Measurements from ENCODE around the gene HSPB1. TPM values are rescaled to one million over a fixed set of nuclear protein-coding genes. Genes with fewer than 3 reads are reported as not detected.

Gene HSPB1
- total RNA-seq, 4 donors from 2014 or later, result 388 to 879 (median 551) TPM

DNA sequence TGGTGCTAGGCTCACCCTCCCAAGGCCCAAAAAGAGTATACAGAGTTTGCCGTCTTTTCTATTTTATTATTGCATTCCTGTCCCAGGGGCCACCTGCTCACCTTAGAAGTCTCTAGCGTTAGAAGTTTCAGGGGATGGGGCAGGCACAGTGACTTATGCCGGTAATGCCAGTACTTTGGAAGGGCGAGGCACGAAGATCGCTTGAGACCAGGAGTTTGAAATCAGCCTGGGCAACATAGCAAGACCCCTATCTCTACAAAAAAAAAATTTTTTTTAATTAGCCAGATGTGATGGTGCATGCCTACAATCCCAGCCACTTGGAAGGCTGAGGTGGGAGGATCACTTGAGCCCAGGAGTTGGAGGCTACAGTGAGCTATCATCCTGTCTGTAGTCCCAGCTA lies 30.3 kb upstream of the HSPB1 start:
- WGBS, 2 donors, result 90 to 94% methylated on average over 6 of the region's 6 CpGs
- Histone ChIP-seq H3K4me3 (replicated peaks in 1 of 3) (no peak overlapping the region), H3K27ac (no peak overlapping the region), H3K36me3 (no peaks in the 10 kb centered on the region), H3K9me3 (no peaks in the 10 kb centered on the region), H3K27me3 (peaks cover 4% of the 10 kb centered on the region), H3K4me1 (peaks cover 3 to 11% of the 10 kb centered on the region in 2 donors)
- TF ChIP-seq, protein P1, sequence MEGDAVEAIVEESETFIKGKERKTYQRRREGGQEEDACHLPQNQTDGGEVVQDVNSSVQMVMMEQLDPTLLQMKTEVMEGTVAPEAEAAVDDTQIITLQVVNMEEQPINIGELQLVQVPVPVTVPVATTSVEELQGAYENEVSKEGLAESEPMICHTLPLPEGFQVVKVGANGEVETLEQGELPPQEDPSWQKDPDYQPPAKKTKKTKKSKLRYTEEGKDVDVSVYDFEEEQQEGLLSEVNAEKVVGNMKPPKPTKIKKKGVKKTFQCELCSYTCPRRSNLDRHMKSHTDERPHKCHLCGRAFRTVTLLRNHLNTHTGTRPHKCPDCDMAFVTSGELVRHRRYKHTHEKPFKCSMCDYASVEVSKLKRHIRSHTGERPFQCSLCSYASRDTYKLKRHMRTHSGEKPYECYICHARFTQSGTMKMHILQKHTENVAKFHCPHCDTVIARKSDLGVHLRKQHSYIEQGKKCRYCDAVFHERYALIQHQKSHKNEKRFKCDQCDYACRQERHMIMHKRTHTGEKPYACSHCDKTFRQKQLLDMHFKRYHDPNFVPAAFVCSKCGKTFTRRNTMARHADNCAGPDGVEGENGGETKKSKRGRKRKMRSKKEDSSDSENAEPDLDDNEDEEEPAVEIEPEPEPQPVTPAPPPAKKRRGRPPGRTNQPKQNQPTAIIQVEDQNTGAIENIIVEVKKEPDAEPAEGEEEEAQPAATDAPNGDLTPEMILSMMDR (IDR thresholded peaks at IDR 0.05), result no peak
- no peak for TF ChIP-seq POLR2A (IDR thresholded peaks at IDR 0.05)
- intact Hi-C loops (cut with DNase I), result no loop called here
- DNase-seq, result no peak

DNA sequence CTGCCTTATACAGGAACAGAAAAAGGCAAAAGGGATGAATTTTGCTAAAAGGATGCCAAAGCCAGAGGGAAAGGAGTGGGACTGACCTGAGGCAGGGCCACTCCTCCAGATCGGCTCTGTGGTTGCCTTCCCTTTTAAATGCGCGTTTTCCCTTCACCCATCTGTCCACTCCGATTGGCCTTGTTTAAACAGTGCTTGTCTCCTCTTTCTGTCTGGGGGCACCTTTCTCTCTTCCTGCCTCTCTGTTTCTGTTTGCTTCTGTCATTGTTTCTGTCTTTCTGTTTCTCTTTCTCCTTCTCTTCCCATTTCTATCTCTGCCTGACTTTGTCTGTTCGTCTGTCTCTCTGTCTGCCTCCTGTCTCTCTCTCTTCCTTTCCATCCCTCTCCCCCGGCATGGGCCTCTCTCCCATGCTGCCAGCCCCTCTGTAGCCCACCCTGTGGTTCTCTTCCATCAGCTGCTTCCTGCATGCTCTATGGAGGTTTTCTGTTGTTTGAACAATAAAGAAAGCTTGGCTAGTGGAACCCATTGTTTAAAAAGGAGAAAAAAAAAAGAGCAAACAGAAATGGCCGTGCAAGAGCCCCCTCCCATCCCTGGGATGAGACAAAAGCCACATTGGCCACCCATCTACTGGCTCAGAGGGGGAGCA lies 29.5 kb upstream of the HSPB1 start:
- Histone ChIP-seq H3K4me3 (replicated peaks in 1 of 3) (no peak overlapping the region), H3K9me3 (no peaks in the 10 kb centered on the region), H3K27ac (no peak overlapping the region), H3K4me1 (peaks cover 0 to 5% of the 10 kb centered on the region in 2 donors), H3K36me3 (no peaks in the 10 kb centered on the region), H3K27me3 (no peaks in the 10 kb centered on the region)
- DNase-seq, result no peak
- WGBS, 2 donors, result 25 to 39% methylated on average over 7 of the region's 7 CpGs
- TF ChIP-seq POLR2A (IDR thresholded peaks at IDR 0.05), result no peak
- TF ChIP-seq, protein P1 (IDR thresholded peaks at IDR 0.05), result no peak
- intact Hi-C loops (cut with DNase I), result no loop called here

DNA sequence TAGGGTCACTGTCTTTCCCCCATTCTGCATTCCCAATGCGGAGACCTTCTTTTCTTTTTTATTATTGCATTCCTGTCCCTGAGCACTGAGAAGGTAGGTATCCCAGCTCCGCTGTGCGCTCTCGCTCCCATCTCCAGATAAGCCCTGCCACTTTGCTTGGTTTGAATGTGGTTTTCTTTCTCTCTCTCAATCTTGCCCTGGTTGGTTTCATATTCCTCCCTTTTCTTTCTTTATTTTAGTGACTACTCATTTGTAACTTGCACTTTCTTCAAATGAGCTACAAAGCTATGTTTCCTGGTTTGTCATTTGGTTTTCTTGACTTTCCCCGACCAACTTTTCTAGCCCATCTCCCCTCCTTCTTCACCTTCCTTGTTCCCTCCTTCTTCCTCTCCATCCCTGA lies 29.0 kb upstream of the HSPB1 start:
- H3K4me1 ChIP-seq, result no peaks in the 10 kb centered on the region
- intact Hi-C loops (cut with DNase I), result no loop called here
- no peaks in the 10 kb centered on the region for H3K36me3 ChIP-seq
- no peak overlapping the region for H3K4me3 ChIP-seq (replicated peaks in 1 of 3)
- WGBS, 2 donors, result 77 to 81% methylated on average over 5 of the region's 5 CpGs
- H3K27me3 ChIP-seq, result no peaks in the 10 kb centered on the region
- no peaks in the 10 kb centered on the region for H3K9me3 ChIP-seq
- H3K27ac ChIP-seq, result no peak overlapping the region
- TF ChIP-seq, protein P1 (IDR thresholded peaks at IDR 0.05), result no peak
- no peak for TF ChIP-seq POLR2A (IDR thresholded peaks at IDR 0.05)
- DNase-seq, result no peak

DNA sequence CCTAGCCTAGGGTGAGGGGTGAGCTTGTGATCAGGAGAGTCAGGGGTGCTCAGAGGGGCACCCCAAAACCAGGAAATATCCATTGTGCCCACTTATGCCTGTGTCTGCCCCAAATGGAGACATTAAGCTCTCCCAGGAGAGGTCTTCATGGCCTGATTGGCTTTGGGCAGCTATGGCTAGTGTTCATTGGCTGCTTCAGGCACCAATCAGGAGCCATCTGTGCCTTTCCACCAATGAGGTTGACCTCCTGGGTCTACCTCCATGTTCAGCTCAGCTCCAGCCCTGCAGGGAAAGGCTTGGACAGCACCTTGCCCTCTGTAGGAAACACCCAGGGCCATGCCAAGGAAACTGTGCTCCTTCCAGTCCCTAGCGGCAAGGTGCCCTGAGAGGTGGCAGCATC lies 23.9 kb upstream of the HSPB1 start:
- Histone ChIP-seq H3K27ac (no peak overlapping the region), H3K27me3 (no peaks in the 10 kb centered on the region), H3K4me3 (replicated peaks in 1 of 3) (no peak overlapping the region), H3K4me1 (peaks cover 0 to 24% of the 10 kb centered on the region in 2 donors), H3K9me3 (no peaks in the 10 kb centered on the region), H3K36me3 (no peaks in the 10 kb centered on the region)
- DNase-seq, result no peak
- 100% methylated on average over 1 of the region's 1 CpG; no CpG with 5 or more reads in 1 of the 2 donors for WGBS, 2 donors
- intact Hi-C loops (cut with DNase I), result no loop called here
- TF ChIP-seq, protein P1 (IDR thresholded peaks at IDR 0.05), result no peak
- no peak for TF ChIP-seq POLR2A (IDR thresholded peaks at IDR 0.05)

DNA sequence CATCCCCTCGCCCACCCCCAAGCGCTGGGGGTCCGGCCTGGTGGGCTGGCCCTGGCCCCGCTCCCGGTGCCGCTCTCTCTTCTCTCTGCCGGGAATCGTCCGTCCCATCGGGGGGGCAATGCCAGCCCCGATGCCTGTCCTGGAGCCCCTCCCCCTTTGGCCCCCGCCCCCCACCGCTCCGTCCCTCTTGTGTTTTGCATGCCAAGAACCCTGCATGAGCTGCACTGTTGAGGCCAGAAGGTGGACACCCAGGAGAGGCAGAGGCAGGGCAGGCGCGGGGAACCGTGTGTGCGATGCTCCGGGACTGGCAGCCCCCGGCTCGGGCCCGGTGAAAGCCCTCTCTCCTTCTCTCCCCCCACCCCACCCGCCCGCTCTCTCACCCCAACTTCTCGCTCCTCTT lies 22.1 kb upstream of the HSPB1 start:
- no peaks in the 10 kb centered on the region for H3K9me3 ChIP-seq
- no peaks in the 10 kb centered on the region for H3K27me3 ChIP-seq
- DNase-seq, result no peak
- intact Hi-C loops (cut with DNase I), result no loop called here
- H3K36me3 ChIP-seq, result no peaks in the 10 kb centered on the region
- no peak overlapping the region for H3K27ac ChIP-seq
- no peak overlapping the region for H3K4me3 ChIP-seq (replicated peaks in 1 of 3)
- TF ChIP-seq, protein P1 (IDR thresholded peaks at IDR 0.05), result no peak
- TF ChIP-seq POLR2A (IDR thresholded peaks at IDR 0.05), result no peak
- WGBS, 2 donors, result 15 to 16% methylated on average over 18 to 19 of the region's 25 CpGs
- H3K4me1 ChIP-seq, result peaks cover 0 to 24% of the 10 kb centered on the region in 2 donors

Measured in thyroid gland (tissue), 4 donors.